Smooth muscle cell (in vitro differentiated cells): ENCODE results near the gene AKAP5. TPM values are rescaled to one million over a fixed set of nuclear protein-coding genes. Genes with fewer than 3 reads are reported as not detected.
A peak's percentile ranks its signal among the peaks of the same experiment; 100 is the strongest.

Experiments
- DNase-seq: peaks from one replicate; lab custom pipeline; 2025; ENCODE audit not compliant: unreplicated experiment; lab: John Stamatoyannopoulos, UW
- H2AFZ ChIP-seq: fragments of 200-600 bp; sonication (generic); 2 replicates; pipeline ENCODE4 v1.6.0; 2016; ENCODE audit warnings: antibody characterized with exemption, low read depth, mild to moderate bottlenecking
- H3F3A ChIP-seq: fragments of 200-600 bp; sonication (generic); 2 replicates; pipeline ENCODE4 v1.6.0; 2017; ENCODE audit warnings: antibody characterized with exemption, low read depth
- H3K27ac ChIP-seq: fragments of 200-600 bp; sonication (generic); 2 replicates; pipeline ENCODE4 v1.5.1; 2016; ENCODE audit warnings: low read depth, mild to moderate bottlenecking
- H3K27me3 ChIP-seq: fragments of 200-600 bp; sonication (generic); 2 replicates; pipeline ENCODE4 v1.6.1; 2016; ENCODE audit warnings: low read depth, mild to moderate bottlenecking
- H3K36me3 ChIP-seq: fragments of 200-600 bp; sonication (generic); 2 replicates; pipeline ENCODE4 v1.5.1; 2016; ENCODE audit warnings: low read depth
- H3K4me1 ChIP-seq: fragments of 200-600 bp; sonication (generic); 2 replicates; pipeline ENCODE4 v1.5.1; 2016; ENCODE audit warnings: low read depth
- H3K4me2 ChIP-seq: fragments of 200-600 bp; sonication (generic); 2 replicates; pipeline ENCODE4 v1.6.0; 2016; ENCODE audit warnings: mild to moderate bottlenecking
- H3K4me3 ChIP-seq: fragments of 200-600 bp; sonication (generic); 2 replicates; pipeline ENCODE4 v1.5.1; 2016; ENCODE audit warnings: mild to moderate bottlenecking
- H3K79me2 ChIP-seq: fragments of 200-600 bp; sonication (generic); 2 replicates; pipeline ENCODE4 v1.6.0; 2016; ENCODE audit warnings: low read depth, mild to moderate bottlenecking
- H3K9ac ChIP-seq: fragments of 200-600 bp; sonication (generic); 2 replicates; pipeline ENCODE4 v1.6.0; 2016; ENCODE audit warnings: low read depth
- H3K9me3 ChIP-seq: fragments of 200-600 bp; sonication (generic); replicated peaks from 2 replicates; pipeline ENCODE4 v1.5.1; 2016; ENCODE audit warnings: low read depth
- H4K20me1 ChIP-seq: fragments of 200-600 bp; sonication (generic); 2 replicates; pipeline ENCODE4 v1.6.0; 2016; ENCODE audit warnings: low read depth
- WGBS: methylation state at CpG from one replicate; pipeline ENCODE4 v1.1.7; 2016; ENCODE audit warnings: low lambda C conversion rate; 5-methylcytosine and 5-hydroxymethylcytosine counted together
- polyA plus RNA-seq: library from polyadenylated mRNA; unstranded; fragments of >200 nt; fragmentation: Nextera tagmentation; extraction: Ambion mirVana; gene quantifications from 2 replicates; pipeline ENCODE4 v1.2.1, GENCODE V29; 2016
- total RNA-seq: library from RNA; depleted of rRNA; stranded (reverse); fragments of >200 nt; gene quantifications from 2 replicates; pipeline ENCODE4 v1.2.3, GENCODE V29; 2014
- TF ChIP-seq, protein P1 (sequence below): fragments of 200-600 bp; sonication (generic); IDR thresholded peaks from 2 replicates; pipeline ENCODE4 v1.5.1; 2017; ENCODE audit warnings: borderline replicate concordance, mild to moderate bottlenecking, antibody characterized with exemption; ENCODE audit not compliant: insufficient read depth, poor library complexity, severe bottlenecking

AKAP5 gene
- total and polyA plus RNA-seq, 2 experiments from 2014 or later = 0.94 to 4.4 TPM

- WGBS = 2% methylated on average over 57 of the region's 87 CpGs
- Histone ChIP-seq H3K4me3 (peak within 1 kb of the TSS; percentile 95), H2AFZ (peak within 1 kb of the TSS; percentile 81), H3K36me3 (no peaks in the 10 kb centered on the region), H3K27ac (peak within 1 kb of the TSS; percentile 100), H3K9ac (peak within 1 kb of the TSS; percentile 99), H3K9me3 (no peaks in the 10 kb centered on the region), H4K20me1 (peaks cover 35% of the 10 kb centered on the region), H3K4me2 (peak within 1 kb of the TSS; percentile 85), H3F3A (peaks cover 19% of the 10 kb centered on the region), H3K79me2 (peaks cover 65% of the 10 kb centered on the region), H3K27me3 (no peaks in the 10 kb centered on the region), H3K4me1 (peaks cover 40% of the 10 kb centered on the region)
- TF ChIP-seq, protein P1, sequence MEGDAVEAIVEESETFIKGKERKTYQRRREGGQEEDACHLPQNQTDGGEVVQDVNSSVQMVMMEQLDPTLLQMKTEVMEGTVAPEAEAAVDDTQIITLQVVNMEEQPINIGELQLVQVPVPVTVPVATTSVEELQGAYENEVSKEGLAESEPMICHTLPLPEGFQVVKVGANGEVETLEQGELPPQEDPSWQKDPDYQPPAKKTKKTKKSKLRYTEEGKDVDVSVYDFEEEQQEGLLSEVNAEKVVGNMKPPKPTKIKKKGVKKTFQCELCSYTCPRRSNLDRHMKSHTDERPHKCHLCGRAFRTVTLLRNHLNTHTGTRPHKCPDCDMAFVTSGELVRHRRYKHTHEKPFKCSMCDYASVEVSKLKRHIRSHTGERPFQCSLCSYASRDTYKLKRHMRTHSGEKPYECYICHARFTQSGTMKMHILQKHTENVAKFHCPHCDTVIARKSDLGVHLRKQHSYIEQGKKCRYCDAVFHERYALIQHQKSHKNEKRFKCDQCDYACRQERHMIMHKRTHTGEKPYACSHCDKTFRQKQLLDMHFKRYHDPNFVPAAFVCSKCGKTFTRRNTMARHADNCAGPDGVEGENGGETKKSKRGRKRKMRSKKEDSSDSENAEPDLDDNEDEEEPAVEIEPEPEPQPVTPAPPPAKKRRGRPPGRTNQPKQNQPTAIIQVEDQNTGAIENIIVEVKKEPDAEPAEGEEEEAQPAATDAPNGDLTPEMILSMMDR = no peak
- peak; percentile 93 for DNase-seq
Measured at GRCh38 chr14:64503434-64504309, 38.4 kb downstream of the AKAP5 start, which contains the start of gene ZBTB25. Gene ZBTB25 (minus strand): TSS chr14:64503838. CDS start chr14:64490533, 13,305 bp downstream.

DNA sequence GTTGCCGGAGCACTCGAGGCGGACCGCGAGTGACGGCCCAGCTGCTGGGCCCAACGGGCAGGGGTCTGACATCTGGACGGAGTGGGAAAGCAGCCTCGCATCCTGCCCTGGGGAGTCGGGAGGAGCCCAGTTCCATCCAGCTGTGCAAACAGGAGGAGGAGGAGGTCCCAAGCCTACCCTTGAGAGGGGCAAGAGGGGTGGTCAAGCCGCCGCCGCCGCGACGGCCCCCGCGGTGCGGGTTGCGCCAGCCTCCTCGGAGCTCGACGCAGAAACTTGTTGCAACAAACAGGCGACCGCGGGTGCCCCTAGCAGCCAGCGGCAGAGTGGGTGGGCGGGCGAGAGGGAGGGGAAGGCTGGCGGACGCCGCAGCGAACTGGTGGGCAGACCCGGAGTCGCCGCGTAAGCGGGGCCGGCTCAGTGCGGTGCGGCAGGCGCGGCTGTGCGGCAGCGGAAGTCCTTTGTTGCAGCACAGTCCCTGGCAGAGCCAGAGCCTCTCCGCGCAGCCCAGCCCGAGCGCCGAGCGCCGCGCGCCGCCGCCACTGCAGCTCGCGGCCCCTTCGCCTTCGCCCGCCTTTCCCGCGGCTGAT lies 39.1 kb downstream of the AKAP5 start, which contains the start of gene ZBTB1:
TSS of gene ZBTB1 (plus strand) at position 461 of the 587 bp plus-strand sequence. CDS start 16,735 bp downstream, outside the sequence.
- H3K27ac ChIP-seq = peak within 1 kb of the TSS; percentile 100
- peak; percentile 83 for DNase-seq
- no peaks in the 10 kb centered on the region for H3K27me3 ChIP-seq
- peaks cover 47% of the 10 kb centered on the region for H3K4me1 ChIP-seq
- TF ChIP-seq, protein P1 = no peak
- peaks cover 24% of the 10 kb centered on the region for H3F3A ChIP-seq
- peak within 1 kb of the TSS; percentile 99 for H3K9ac ChIP-seq
- H3K36me3 ChIP-seq = no peaks in the 10 kb centered on the region
- peak within 1 kb of the TSS; percentile 85 for H3K4me2 ChIP-seq
- peak within 1 kb of the TSS; percentile 95 for H3K4me3 ChIP-seq
- WGBS = under 1% methylated on average over 46 of the region's 63 CpGs
- peaks cover 42% of the 10 kb centered on the region for H4K20me1 ChIP-seq
- peak within 1 kb of the TSS; percentile 81 for H2AFZ ChIP-seq
- H3K79me2 ChIP-seq = peaks cover 65% of the 10 kb centered on the region
- H3K9me3 ChIP-seq = no peaks in the 10 kb centered on the region

- no peaks in the 10 kb centered on the region for H3K27me3 ChIP-seq
- DNase-seq = peak; percentile 54
- H3K79me2 ChIP-seq = peaks cover 65% of the 10 kb centered on the region
- peak overlapping the region; percentile 100 for H3K27ac ChIP-seq
- peaks cover 24% of the 10 kb centered on the region for H3F3A ChIP-seq
- WGBS = 1% methylated on average over 63 of the region's 68 CpGs
- H4K20me1 ChIP-seq = peaks cover 50% of the 10 kb centered on the region
- H3K4me3 ChIP-seq = peak overlapping the region; percentile 95
- peaks cover 48% of the 10 kb centered on the region for H3K4me1 ChIP-seq
- no peaks in the 10 kb centered on the region for H3K9me3 ChIP-seq
- TF ChIP-seq, protein P1 = no peak
- peak overlapping the region; percentile 25 for H2AFZ ChIP-seq
- peak overlapping the region; percentile 85 for H3K4me2 ChIP-seq
- peak overlapping the region; percentile 99 for H3K9ac ChIP-seq
- H3K36me3 ChIP-seq = no peaks in the 10 kb centered on the region
Measured at GRCh38 chr14:64504897-64505794, 39.8 kb downstream of the AKAP5 start.
